Mesenteric fat pad (tissue), 1 donor: Measurements from ENCODE around the gene RNF166. TPM values are rescaled to one million over a fixed set of nuclear protein-coding genes. Genes with fewer than 3 reads are reported as not detected.

Experiments
- DNase-seq: peaks from one replicate; pipeline ENCODE4 v3.0.0-alpha.2; 2020; ENCODE audit warnings: low spot score
- total RNA-seq: library from RNA; stranded (reverse); fragmentation: NEBNext Ultra II Directional; extraction: Animal tissue kit (Norgen Biotek cat#: 25700); gene quantifications from one replicate; pipeline ENCODE4 v1.2.1, GENCODE V29; 2021
- donor health status: DM: yes; HTN: yes; CAD: no.

Gene RNF166
- total RNA-seq, 1 donor from 2014 or later, result 22.5 TPM

- DNase-seq, result no peak
These were observed 19.6 kb upstream of the RNF166 start for GRCh38 chr16:88725609-88726407.

DNA sequence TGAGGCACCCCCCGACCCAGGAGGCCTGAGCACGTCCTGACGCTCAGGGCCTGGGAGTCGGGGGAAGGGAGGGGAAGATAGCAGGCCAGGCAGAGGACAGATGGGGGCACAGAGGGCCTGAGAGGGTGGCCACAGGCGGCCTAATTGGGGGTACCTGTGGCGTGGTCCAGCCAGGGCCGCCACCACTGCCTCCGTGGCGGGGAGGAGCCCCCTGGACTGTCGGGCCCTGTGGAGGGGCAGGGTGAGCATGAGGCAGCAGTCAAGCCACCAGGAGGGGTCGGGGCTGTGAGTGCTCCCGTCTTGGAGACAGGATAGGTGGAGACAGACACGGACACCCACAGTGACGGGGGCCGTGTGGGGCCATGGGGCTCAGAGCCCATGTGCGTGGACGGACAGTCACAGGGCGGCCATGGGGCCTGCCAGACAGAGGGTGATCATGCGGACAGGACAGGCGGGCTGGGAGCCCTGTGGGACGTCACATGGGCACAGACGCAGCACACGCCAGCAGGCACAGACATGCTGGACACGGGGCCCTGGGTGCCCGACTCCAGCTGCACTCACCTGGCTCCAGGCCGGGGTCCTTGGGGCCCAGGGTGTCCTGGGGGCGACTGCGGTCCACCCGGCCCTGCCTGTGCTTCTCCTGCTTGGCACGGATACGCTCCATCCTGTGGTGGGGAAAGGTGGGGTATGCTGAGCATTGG lies 18.8 kb upstream of the RNF166 start:
- no peak for DNase-seq

DNA sequence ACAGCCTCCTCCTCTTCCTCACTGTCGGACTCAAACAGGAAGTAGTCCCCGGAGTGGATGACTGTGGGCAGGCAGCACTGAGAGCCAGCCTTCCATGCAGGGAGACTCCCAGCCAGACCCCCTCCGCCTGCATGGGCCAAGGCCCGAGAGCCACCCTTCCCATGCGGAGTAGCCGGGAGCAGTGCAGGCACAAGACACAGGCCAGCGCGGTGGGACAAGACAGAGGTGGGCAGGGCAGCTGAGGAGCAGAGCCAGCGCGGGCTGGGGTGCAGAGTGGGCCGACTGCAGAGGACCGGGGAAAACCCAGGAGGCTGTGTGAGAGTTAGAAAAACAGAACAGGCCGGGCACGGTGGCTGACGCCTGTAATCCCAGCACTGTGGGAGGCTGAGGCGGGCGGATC lies 17.7 kb upstream of the RNF166 start:
- no peak for DNase-seq

- DNase-seq, result no peak
These were observed 17.3 kb upstream of the RNF166 start for GRCh38 chr16:88723507-88723887.

DNA sequence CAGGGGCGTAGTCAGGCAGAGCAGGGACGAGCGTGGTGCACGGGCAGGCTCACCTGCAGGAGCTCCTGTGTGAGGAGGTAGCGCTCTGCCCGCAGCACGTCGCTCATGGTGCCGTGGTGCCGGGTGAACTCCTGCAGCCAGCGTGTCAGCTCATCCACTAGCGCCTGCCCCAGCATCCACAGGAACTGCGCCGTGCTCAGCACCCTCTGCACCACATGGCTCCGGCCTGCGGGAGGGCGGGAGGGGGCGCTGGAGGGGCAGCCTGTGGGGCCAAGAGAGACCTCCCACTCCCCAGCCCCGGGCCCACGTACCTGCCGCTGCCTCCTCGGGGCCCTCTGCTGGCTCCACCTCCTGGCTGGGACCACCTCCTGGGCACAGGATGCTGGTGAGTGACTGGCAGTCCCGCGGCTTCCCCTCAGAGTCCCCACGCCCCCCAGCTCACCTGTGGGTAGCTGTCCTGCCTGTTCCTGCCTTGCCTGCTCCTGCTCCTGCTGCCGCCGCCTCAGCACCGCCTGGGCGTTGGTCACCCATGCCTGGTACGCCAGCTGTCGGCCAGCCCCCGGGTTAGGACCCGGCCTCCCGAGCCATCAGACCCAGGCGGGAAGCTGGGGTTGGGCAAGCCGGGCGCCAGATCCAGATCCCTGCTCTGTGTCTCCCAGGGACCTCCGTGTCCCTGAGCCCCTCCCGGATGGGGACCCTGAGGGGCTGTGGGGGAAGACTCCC lies 16.7 kb upstream of the RNF166 start:
- no peak for DNase-seq

DNA sequence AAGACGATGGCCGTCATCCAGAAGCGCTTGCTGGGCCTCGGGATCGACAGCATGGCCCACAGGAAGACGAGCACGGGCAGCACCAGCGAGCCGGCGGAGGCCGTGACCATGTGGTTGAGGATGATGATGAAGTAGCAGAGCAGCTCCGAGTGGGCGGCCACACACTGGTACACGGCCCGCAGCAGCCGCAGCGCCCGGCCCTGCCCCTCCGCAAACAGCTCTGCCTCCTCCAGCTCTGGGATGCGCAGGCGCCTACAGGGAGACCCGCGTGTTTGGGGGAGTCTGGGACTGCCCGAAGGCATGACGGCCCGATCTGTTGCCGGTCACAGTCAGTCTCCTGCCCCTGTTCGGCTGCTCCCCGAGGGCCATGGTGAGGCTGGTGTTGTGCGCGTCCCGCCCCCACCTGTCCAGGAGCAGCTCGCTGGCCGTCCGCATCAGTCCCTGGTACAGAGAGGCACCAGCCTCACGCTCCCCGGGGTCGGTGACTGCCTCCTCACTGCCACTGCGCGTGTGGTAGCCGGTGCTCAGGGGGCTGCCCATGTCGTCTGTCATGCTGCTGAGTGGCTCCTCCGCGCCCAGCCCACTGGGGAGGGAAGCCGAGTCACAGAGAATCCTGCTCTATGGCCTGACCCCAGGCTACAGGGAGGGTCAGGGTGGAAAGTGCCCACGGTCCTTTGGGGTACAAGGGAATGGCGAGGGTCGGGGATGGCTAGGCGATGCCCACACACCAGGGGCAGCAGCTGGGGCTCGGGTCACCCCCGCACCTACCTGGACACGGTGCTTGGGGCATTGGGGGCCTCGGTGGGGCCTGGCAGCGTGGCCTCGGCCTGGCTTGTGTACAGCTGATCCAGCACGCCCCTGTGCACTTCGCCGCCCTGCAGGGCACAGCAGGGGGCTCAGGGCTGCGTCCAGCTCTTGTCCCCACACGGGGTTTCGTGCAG lies 15.9 kb upstream of the RNF166 start:
- no peak for DNase-seq

GRCh38 chr16:88721236-88721635 lies 15.0 kb upstream of the RNF166 start:
- no peak for DNase-seq

DNA sequence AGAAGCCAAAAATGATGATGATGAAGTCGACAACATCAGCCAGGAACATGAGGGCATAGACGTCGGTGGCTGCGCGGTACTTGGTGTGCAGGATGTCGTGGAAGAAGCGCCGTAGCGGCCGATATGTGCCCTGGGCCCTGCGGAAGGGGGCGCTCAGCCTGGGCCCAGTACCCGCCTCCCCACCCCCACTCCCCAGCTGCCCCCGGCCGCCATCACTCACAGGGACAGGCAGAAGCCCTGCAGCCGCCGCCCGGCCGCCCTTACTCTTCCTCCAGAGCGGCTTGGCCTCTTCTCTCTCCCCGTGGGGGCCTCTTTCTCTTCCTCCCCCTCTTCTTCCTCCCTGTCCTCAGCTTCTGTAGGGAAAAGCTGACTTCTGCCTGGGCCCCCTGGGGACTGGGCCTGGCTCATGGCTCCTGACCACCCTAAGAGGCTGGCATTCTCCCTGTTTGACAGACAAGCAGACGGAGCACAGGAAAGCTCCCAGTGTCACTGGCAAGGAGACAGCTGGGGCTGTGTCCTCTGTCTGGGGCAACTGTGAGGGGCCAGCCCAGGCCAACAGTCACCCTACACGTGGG lies 14.3 kb upstream of the RNF166 start:
- no peak for DNase-seq

DNA sequence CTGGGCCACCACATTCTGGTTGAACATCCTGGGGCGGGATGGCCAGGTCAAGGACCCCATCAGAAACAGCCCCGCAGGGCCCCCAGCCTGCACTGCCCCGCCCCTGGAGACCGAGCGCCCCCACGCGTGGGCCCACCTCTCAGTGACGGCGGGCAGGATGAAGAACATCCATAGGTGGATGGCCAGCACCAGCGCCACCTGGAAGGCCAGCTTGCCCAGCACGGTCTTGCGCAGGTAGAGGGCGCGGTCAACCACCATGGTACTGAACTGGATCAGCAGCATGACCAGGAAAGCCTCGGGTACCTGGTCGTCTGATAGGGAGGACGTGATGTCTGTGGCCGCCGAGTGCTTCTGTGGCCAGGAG lies 13.7 kb upstream of the RNF166 start:
- DNase-seq, result no peak

GRCh38 chr16:88719267-88719932 lies 13.2 kb upstream of the RNF166 start:
- DNase-seq, result no peak

DNA sequence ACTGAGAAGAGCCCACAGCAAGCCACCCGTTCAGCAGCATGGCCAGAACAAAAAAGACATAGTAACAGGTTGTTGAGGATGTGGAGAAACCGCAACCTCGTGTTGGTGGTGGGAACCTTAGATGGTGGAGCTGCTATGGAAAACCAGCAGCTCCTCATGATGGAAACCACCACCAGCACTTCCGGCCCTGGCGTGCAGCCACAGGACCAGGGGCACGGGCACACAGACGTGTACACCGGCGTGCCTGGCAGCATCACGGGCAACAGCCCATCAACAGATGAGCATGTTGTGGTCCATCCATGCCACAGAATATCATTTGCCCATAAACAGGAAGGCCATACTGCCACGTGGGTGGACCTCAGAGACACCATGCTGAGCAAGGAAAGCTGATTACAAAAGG lies 12.0 kb upstream of the RNF166 start:
- no peak for DNase-seq

- DNase-seq, result no peak
These were observed 10.4 kb upstream of the RNF166 start for GRCh38 chr16:88716601-88717001.

DNA sequence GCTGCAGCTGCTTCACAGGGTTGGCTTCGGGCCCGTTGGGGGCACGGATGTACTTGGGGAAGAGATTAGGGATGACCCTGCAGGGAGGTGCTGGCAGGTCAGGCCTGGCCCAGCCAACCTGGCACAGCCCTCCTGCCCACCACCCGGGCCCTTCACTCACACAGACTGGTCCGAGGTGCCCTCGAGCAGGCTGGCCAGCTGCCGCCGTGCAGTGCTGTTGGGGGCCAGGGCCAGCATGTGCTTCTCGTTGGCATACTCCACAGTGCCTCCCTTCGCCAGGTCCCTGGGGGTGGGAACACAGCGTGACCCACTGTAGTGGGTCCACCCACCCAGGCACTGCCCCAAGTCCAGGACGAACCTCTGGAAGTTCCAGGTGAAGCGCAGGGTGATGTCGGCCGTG lies 10.0 kb upstream of the RNF166 start:
- DNase-seq, result no peak

DNA sequence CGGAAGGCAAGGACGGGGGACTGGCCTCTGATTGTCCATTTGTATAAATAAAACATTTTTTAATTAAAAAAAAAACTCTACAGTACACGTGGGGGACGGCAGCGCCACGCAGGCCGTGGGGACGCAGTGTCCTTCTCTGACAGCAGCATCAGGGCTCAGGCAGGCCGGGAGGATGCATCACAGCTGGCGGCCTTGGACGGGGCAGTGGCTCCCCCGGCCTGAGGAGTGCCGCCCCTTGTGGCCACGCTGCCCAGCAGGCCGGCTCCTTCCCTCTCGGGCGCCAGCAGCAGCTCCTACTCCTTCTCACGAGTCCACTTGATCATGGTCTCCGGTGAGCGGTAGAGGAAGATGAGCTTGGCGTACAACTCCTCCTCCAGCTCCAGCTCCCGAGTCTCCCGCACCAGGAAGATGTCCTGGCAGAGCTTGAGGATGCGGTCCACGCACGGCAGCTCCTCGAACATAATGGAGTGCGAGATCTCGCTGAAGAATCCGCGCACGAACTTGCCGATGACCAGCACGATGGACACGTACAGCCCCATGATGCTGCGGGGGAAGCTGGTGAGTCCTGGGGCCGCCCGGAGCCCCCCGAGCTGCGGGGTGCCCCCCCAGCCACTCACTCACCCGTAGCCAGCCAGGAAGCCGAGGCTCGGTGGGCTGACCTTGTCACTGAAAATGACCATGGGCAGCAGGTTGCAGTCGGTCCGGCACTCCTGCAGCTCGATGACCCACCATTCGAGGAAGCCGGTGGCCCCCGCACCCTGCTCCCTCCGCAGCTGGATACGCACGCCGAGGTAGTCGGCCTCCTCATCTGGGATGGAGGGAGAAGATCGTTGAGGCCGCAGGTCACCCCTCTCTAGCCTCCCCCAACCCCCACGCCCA lies 9.3 kb upstream of the RNF166 start:
- no peak for DNase-seq

DNA sequence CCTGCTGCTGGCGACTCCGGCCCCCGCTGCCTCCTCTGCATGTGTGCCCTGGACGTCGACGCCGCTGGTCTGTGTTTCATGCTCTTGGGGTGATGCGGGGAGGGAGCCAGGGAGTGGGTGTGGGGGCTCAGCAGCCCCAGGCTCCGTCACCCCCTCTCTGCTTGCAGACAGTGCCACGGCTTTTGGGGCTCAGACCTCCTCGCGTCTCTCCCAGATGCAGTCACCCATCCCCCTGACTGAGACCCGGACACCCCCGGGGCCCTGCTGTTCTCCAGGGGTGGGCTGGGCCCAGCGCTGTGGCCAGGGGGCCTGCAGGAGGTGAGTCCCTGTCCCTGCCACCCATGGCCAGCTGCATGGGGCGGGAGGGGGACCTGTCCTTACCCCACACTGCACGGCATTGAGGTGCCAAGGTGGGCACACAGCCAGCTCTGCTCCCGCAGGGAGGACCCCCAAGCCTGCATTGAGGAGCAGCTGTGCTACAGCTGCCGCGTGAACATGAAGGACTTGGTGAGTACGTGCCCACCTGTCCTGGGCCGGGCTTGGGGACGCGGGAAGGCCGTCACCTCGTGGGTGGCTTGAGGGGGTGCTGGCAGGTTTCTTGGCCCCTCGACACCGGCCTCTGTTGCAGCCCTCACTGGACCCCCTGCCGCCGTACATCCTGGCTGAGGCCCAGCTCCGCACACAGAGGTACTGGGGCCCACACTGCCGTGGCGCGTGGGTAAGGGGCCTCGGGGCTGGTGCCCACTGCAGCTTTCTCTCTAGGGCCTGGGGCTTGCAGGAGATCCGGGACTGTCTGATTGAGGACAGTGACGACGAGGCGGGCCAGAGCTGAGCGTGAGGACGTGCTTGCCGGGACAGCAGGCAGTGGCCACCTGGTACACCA lies 8.5 kb upstream of the RNF166 start:
- no peak for DNase-seq

- DNase-seq, result no peak
These were observed 7.6 kb upstream of the RNF166 start for GRCh38 chr16:88713568-88714419.

DNA sequence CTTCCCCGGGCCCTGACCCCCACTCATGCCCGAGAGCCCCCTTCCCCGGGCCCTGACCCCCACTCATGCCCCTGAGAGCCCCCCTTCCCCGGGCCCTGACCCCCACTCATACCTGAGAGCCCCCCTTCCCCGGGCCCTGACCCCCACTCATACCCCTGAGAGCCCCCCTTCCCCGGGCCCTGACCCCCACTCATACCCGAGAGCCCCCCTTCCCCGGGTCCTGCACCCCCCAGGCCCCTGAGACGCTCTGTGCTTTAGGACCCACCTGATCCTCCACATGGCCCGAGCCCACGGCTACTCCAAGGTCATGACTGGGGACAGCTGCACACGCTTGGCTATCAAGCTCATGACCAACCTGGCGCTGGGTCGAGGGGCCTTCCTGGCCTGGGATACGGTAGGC lies 6.8 kb upstream of the RNF166 start:
- no peak for DNase-seq
